Skeletal muscle satellite cell (primary cell): ENCODE measurements around the gene PTK6.
A peak's percentile ranks its signal among the peaks of the same experiment; 100 is the strongest.

Experiments
- H3K27me3 ChIP-seq: 2 replicates; pipeline ENCODE4 v1.7.0; 2013; ENCODE audit warnings: low read length; ENCODE audit not compliant: control insufficient read depth, insufficient read depth
- H3K36me3 ChIP-seq: 2 replicates; pipeline ENCODE4 v1.7.0; 2013; ENCODE audit warnings: mild to moderate bottlenecking, control low read depth, low read length; ENCODE audit not compliant: insufficient read depth
- H3K4me1 ChIP-seq: 2 replicates; pipeline ENCODE4 v1.7.0; 2013; ENCODE audit warnings: low read length; ENCODE audit not compliant: control insufficient read depth, insufficient read depth
- H3K4me2 ChIP-seq: 2 replicates; pipeline ENCODE4 v1.7.0; 2013; ENCODE audit warnings: mild to moderate bottlenecking, low read length
- H3K4me3 ChIP-seq: 2 replicates; pipeline ENCODE4 v1.7.0; 2013; ENCODE audit warnings: low read length
- H3K9ac ChIP-seq: 2 replicates; pipeline ENCODE4 v1.7.0; 2013; ENCODE audit warnings: mild to moderate bottlenecking, low read depth, low read length, moderate library complexity
- H3K9me3 ChIP-seq: replicated peaks from 2 replicates; pipeline ENCODE4 v1.7.0; 2013; ENCODE audit warnings: mild to moderate bottlenecking, control low read depth, low read length

Gene PTK6

GRCh38 chr20:63538204-63539091, 1.3 kb upstream of the PTK6 start:
- H3K4me3 ChIP-seq, result peak overlapping the region; percentile 59
- H3K9me3 ChIP-seq, result no peaks in the 10 kb centered on the region
- peak overlapping the region; percentile 77 for H3K4me2 ChIP-seq
- H3K4me1 ChIP-seq, result peaks cover 24% of the 10 kb centered on the region
- no peaks in the 10 kb centered on the region for H3K36me3 ChIP-seq
- peak overlapping the region; percentile 62 for H3K9ac ChIP-seq
- H3K27me3 ChIP-seq, result peaks cover 13% of the 10 kb centered on the region

- Histone ChIP-seq H3K27me3 (peaks cover 13% of the 10 kb centered on the region), H3K4me1 (peaks cover 24% of the 10 kb centered on the region), H3K9me3 (no peaks in the 10 kb centered on the region), H3K4me3 (peak overlapping the region; percentile 61), H3K9ac (peak overlapping the region; percentile 62), H3K36me3 (no peaks in the 10 kb centered on the region), H3K4me2 (peak overlapping the region; percentile 77)
Observed at GRCh38 chr20:63537525-63538203, 488 bp upstream of the PTK6 start.

GRCh38 chr20:63536241-63536977, 767 bp downstream of the PTK6 start:
- H3K9ac ChIP-seq, result peak overlapping the region; percentile 62
- peak overlapping the region; percentile 39 for H3K4me3 ChIP-seq
- H3K4me2 ChIP-seq, result peak overlapping the region; percentile 77
- peaks cover 18% of the 10 kb centered on the region for H3K27me3 ChIP-seq
- H3K4me1 ChIP-seq, result peaks cover 24% of the 10 kb centered on the region
- no peaks in the 10 kb centered on the region for H3K36me3 ChIP-seq
- no peaks in the 10 kb centered on the region for H3K9me3 ChIP-seq

GRCh38 chr20:63534831-63535651, 2.1 kb downstream of the PTK6 start:
- Histone ChIP-seq H3K36me3 (no peaks in the 10 kb centered on the region), H3K4me2 (no peak overlapping the region), H3K27me3 (peaks cover 18% of the 10 kb centered on the region), H3K9ac (no peak overlapping the region), H3K4me1 (peaks cover 18% of the 10 kb centered on the region), H3K9me3 (no peaks in the 10 kb centered on the region), H3K4me3 (no peak overlapping the region)

GRCh38 chr20:63534427-63534830, 2.7 kb downstream of the PTK6 start:
- Histone ChIP-seq H3K9me3 (no peaks in the 10 kb centered on the region), H3K9ac (no peak overlapping the region), H3K4me3 (no peak overlapping the region), H3K4me2 (no peak overlapping the region), H3K27me3 (peaks cover 18% of the 10 kb centered on the region), H3K36me3 (no peaks in the 10 kb centered on the region), H3K4me1 (peaks cover 18% of the 10 kb centered on the region)

GRCh38 chr20:63533871-63534393, 3.2 kb downstream of the PTK6 start:
- no peak overlapping the region for H3K9ac ChIP-seq

GRCh38 chr20:63533388-63533787, 3.8 kb downstream of the PTK6 start:
- peaks cover 18% of the 10 kb centered on the region for H3K27me3 ChIP-seq
- no peak overlapping the region for H3K4me2 ChIP-seq
- H3K4me1 ChIP-seq, result peaks cover 18% of the 10 kb centered on the region
- no peak overlapping the region for H3K4me3 ChIP-seq
- H3K9me3 ChIP-seq, result no peaks in the 10 kb centered on the region
- no peak overlapping the region for H3K9ac ChIP-seq
- H3K36me3 ChIP-seq, result no peaks in the 10 kb centered on the region

More at GRCh38 chr20:63533871-63534393, 3.2 kb downstream of the PTK6 start:
- Histone ChIP-seq H3K36me3 (no peaks in the 10 kb centered on the region), H3K4me1 (peaks cover 18% of the 10 kb centered on the region), H3K9me3 (no peaks in the 10 kb centered on the region), H3K4me2 (no peak overlapping the region), H3K4me3 (no peak overlapping the region), H3K27me3 (peaks cover 18% of the 10 kb centered on the region)

- Histone ChIP-seq H3K4me2 (no peak overlapping the region), H3K4me1 (peaks cover 15% of the 10 kb centered on the region), H3K4me3 (no peak overlapping the region), H3K9ac (no peak overlapping the region), H3K27me3 (peaks cover 18% of the 10 kb centered on the region), H3K9me3 (no peaks in the 10 kb centered on the region), H3K36me3 (no peaks in the 10 kb centered on the region)
Observed at GRCh38 chr20:63532449-63532971, 4.7 kb downstream of the PTK6 start.

GRCh38 chr20:63531686-63532448, 5.3 kb downstream of the PTK6 start:
- H3K4me1 ChIP-seq, result peaks cover 9% of the 10 kb centered on the region
- no peak overlapping the region for H3K4me3 ChIP-seq
- H3K27me3 ChIP-seq, result peaks cover 18% of the 10 kb centered on the region
- no peak overlapping the region for H3K4me2 ChIP-seq
- H3K9ac ChIP-seq, result no peak overlapping the region
- no peaks in the 10 kb centered on the region for H3K36me3 ChIP-seq
- H3K9me3 ChIP-seq, result no peaks in the 10 kb centered on the region

GRCh38 chr20:63530788-63531160, 6.4 kb downstream of the PTK6 start:
- Histone ChIP-seq H3K4me2 (no peak overlapping the region), H3K9ac (no peak overlapping the region), H3K9me3 (no peaks in the 10 kb centered on the region), H3K36me3 (no peaks in the 10 kb centered on the region), H3K4me1 (no peaks in the 10 kb centered on the region), H3K27me3 (peaks cover 18% of the 10 kb centered on the region), H3K4me3 (no peak overlapping the region)
